Peyer's patch (tissue), 4 donors: ENCODE measurements around the gene RAD51B. TPM values are rescaled to one million over a fixed set of nuclear protein-coding genes. Genes with fewer than 3 reads are reported as not detected.
A peak's percentile ranks its signal among the peaks of the same experiment; 100 is the strongest.

Source experiments
- DNase-seq, 3 donors: peaks; one replicate each; pipeline ENCODE4 v3.0.0-alpha.2; 2017 to 2019
- H3K27ac ChIP-seq, 4 donors: fragments of 200-600 bp; sonication (generic); one replicate each; pipeline ENCODE4 v1.5.1; 2016 to 2019
- H3K27me3 ChIP-seq, 2 donors: fragments of 200-600 bp; sonication (generic); one replicate each; pipeline ENCODE4 v1.5.1; 2019
- H3K36me3 ChIP-seq, 3 donors: fragments of 200-600 bp; sonication (generic); one replicate each; pipeline ENCODE4 v1.5.1; 2016 to 2019
- H3K4me1 ChIP-seq, 4 donors: fragments of 200-600 bp; sonication (generic); one replicate each; pipeline ENCODE4 v1.5.1; 2016 to 2019
- H3K4me3 ChIP-seq, 4 donors: fragments of 200-600 bp; sonication (generic); 1 replicate in 3 of 4; 2 replicates in 1 of 4; pipeline ENCODE4 v1.5.1; 2016 to 2019; ENCODE audit warnings: mild to moderate bottlenecking in 1 of 4
- H3K9me3 ChIP-seq, 4 donors: fragments of 200-600 bp; sonication (generic); one replicate each; pipeline ENCODE4 v1.5.1; 2016 to 2019; ENCODE audit warnings: mild to moderate bottlenecking in 1 of 4
- POLR2A ChIP-seq, 2 donors: fragments of 450-650 bp; IDR thresholded peaks; one replicate each; pipeline ENCODE4 v1.5.1; 2017; ENCODE audit warnings: antibody characterized with exemption in 2 of 2, mild to moderate bottlenecking in 2 of 2, moderate library complexity in 2 of 2
- total RNA-seq, 4 donors: library from RNA; depleted of rRNA; stranded (reverse); fragments of >200 nt; gene quantifications; one replicate each; pipeline ENCODE4 v1.1.0, GENCODE V29; 2016
- TF ChIP-seq, protein P1 (sequence below), 6 experiments: fragments of 450-650 bp in 4 of 6; fragments of 200-600 bp in 2 of 6; sonication (generic) in 1 of 6; IDR thresholded peaks; one replicate each; pipeline ENCODE4 v1.5.1; 2017 to 2019; ENCODE audit warnings: antibody characterized with exemption in 6 of 6, mild to moderate bottlenecking in 3 of 6, moderate library complexity in 1 of 6

The RAD51B gene
- total RNA-seq, 4 donors from 2014 or later, result 12.6 to 103 (median 33.1) TPM

DNA sequence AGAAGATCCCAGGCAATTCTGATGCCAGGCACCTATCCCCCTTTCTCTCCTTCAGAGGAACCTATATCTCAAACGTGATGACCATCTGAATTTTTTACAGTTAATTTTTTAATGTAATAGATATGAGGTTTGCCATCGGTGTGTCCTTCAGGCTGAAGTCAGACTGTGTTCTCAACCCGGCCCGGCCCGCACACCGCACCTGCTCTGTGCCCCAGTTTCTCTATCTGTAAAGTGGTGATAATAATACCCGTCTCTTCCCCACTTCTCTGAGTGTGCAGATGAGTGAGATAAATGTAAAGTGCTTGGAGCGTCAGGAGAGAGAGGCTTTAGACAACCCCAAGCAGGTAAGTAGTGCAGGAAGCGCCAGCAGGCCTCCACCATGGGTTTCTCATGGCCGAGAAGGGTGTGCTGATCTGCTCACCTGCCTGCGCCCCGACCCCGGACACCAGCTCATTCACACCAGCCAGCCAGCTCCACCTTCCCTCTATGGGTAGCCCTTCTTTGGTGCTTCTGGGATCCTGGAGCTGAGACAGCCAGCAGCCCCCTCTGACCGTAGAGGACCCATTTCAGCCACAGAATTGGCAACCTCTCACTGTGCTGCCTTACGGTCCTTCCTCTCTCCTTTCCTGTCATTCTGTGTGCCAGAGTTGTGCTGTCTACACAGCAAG lies 893.3 kb downstream of the RAD51B start:
- no peaks in the 10 kb centered on the region for H3K4me1 ChIP-seq
- TF ChIP-seq POLR2A (IDR thresholded peaks at IDR 0.05), result no peak
- TF ChIP-seq, protein P1, sequence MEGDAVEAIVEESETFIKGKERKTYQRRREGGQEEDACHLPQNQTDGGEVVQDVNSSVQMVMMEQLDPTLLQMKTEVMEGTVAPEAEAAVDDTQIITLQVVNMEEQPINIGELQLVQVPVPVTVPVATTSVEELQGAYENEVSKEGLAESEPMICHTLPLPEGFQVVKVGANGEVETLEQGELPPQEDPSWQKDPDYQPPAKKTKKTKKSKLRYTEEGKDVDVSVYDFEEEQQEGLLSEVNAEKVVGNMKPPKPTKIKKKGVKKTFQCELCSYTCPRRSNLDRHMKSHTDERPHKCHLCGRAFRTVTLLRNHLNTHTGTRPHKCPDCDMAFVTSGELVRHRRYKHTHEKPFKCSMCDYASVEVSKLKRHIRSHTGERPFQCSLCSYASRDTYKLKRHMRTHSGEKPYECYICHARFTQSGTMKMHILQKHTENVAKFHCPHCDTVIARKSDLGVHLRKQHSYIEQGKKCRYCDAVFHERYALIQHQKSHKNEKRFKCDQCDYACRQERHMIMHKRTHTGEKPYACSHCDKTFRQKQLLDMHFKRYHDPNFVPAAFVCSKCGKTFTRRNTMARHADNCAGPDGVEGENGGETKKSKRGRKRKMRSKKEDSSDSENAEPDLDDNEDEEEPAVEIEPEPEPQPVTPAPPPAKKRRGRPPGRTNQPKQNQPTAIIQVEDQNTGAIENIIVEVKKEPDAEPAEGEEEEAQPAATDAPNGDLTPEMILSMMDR (IDR thresholded peaks at IDR 0.05), result no peak
- no peak for DNase-seq
- H3K4me3 ChIP-seq, result no peak overlapping the region
- no peaks in the 10 kb centered on the region for H3K9me3 ChIP-seq
- H3K27me3 ChIP-seq, result no peaks in the 10 kb centered on the region
- no peaks in the 10 kb centered on the region for H3K36me3 ChIP-seq
- peak overlapping the region in 1 of 4 donors; percentile 47 for H3K27ac ChIP-seq

DNA sequence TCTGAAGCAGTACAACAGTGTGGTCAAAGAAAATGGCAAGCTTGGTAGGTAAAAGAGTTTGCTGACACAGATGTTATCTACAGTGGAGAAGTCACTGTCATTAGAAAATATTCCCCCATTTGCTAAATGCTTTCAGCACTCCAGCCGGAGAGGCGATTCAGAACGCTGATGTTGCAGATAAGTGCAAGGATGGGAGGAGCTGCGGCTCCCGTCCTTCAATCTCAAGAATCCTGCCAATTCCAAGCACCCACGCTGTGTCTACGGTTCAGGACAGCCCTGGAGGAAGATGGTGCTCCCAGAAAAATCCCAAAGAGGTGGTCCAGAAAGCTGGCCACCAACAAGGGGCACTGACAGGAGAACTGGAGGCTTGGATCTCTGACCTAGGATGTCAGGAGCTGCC lies 894.2 kb downstream of the RAD51B start:
- no peaks in the 10 kb centered on the region for H3K9me3 ChIP-seq

DNA sequence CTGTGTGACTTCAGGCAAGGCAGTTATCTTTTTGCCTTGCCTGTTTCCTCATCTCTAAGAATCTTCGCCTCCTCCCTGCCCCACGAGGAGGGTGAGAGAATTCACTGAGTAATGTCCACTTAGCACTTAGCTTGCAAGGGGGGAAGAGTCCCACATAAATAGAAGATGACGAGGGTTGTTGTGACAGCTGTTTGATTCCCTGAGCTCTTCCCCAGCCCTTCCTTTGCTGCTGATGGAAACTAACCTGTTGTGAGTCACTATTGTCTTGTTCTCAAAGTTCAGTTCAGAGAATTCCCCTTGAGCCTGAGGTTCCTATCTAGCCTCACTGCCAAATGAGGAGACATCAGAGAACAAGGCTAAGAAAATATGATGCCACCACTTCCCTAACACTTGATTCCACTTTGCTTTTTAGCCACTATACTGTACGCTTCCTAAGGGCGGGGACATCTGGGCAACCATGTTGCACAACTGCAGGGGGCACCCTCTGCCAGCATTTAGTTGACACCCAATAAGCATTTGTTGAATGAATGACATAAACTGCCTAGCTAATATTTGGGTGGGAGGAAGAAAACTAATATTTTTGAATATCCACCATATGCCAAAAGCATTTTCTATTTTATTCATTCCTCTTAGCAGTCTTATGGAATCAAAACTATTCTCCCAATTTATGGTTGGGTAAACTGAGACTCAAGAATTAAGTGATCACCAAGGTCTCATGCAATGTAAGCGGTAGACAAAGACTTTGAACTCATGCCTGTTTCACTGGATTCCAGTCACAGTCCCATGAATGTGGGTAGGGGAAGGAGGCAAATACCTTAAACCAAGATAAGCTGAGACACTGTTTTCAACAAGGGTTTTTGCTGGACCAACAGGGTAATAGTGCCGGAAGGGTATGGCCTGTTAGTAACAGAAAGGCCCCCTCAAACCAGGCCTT lies 895.7 kb downstream of the RAD51B start:
- DNase-seq, result no peak

More for the DNA sequence above, 894.2 kb downstream of the RAD51B start:
- H3K27ac ChIP-seq, result peak overlapping the region in 1 of 4 donors; percentile 1
- no peaks in the 10 kb centered on the region for H3K4me1 ChIP-seq
- TF ChIP-seq POLR2A (IDR thresholded peaks at IDR 0.05), result no peak
- TF ChIP-seq, protein P1 (IDR thresholded peaks at IDR 0.05), result no peak
- no peaks in the 10 kb centered on the region for H3K36me3 ChIP-seq
- no peak overlapping the region for H3K4me3 ChIP-seq
- H3K27me3 ChIP-seq, result no peaks in the 10 kb centered on the region
- DNase-seq, result no peak

DNA sequence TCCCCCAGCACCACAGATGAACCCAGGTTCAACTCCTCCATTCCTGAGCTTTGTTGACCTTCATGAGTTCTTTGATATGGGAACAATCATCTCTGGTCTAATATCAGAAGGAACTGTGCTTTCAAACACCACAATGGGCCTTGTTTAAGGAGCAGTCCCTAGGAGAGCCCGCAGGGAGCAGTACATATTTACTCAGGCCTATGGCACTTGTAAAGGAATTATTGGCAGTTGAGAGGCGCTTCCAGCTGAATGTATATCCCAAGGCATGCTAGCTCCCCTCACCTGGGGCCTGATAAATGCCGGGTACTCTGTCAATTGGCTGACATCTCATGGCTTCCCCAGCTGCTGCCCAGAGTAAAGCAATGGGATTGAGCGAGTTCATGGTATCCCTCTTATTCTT lies 897.1 kb downstream of the RAD51B start:
- no peak for DNase-seq

More for the DNA sequence above, 895.7 kb downstream of the RAD51B start:
- Histone ChIP-seq H3K4me1 (no peaks in the 10 kb centered on the region), H3K4me3 (no peak overlapping the region), H3K27ac (no peak overlapping the region), H3K9me3 (no peaks in the 10 kb centered on the region), H3K36me3 (no peaks in the 10 kb centered on the region), H3K27me3 (no peaks in the 10 kb centered on the region)
- TF ChIP-seq, protein P1 (IDR thresholded peaks at IDR 0.05), result no peak
- no peak for TF ChIP-seq POLR2A (IDR thresholded peaks at IDR 0.05)

More for the DNA sequence above, 897.1 kb downstream of the RAD51B start:
- Histone ChIP-seq H3K4me3 (no peak overlapping the region), H3K9me3 (no peaks in the 10 kb centered on the region), H3K36me3 (no peaks in the 10 kb centered on the region), H3K27me3 (no peaks in the 10 kb centered on the region), H3K27ac (no peak overlapping the region), H3K4me1 (no peaks in the 10 kb centered on the region)
- no peak for TF ChIP-seq POLR2A (IDR thresholded peaks at IDR 0.05)
- TF ChIP-seq, protein P1 (IDR thresholded peaks at IDR 0.05), result peak in 3 of 6 experiments; percentile 56 to 65 (median 57)
